OCI-LY1 (cell line): ENCODE results near the gene SLC44A3.

ENCODE experiments used
- H2AFZ ChIP-seq: fragments of 200-600 bp; sonication (generic), shearing (Covaris generic); 2 replicates; pipeline ENCODE4 v1.6.0; 2014; ENCODE audit warnings: antibody characterized with exemption, mild to moderate bottlenecking, low read length
- H3F3A ChIP-seq: fragments of 200-600 bp; sonication (generic), shearing (Covaris generic); 2 replicates; pipeline ENCODE4 v1.6.0; 2014; ENCODE audit warnings: mild to moderate bottlenecking, antibody characterized with exemption, low read length, moderate library complexity; ENCODE audit not compliant: insufficient read depth
- H3K27ac ChIP-seq: fragments of 200-600 bp; sonication (generic); 2 replicates; pipeline ENCODE4 v1.5.1; 2014; ENCODE audit warnings: low read length, mixed run types, mild to moderate bottlenecking, low read depth; ENCODE audit not compliant: poor library complexity, severe bottlenecking
- H3K27me3 ChIP-seq: fragments of 200-600 bp; sonication (generic); 2 replicates; pipeline ENCODE4 v1.6.0; 2014; ENCODE audit warnings: antibody characterized with exemption, mild to moderate bottlenecking, low read length, moderate library complexity; ENCODE audit not compliant: insufficient read depth
- H3K36me3 ChIP-seq: fragments of 200-600 bp; sonication (generic); 2 replicates; pipeline ENCODE4 v1.6.1; 2014; ENCODE audit warnings: mild to moderate bottlenecking, antibody characterized with exemption, low read length, moderate library complexity, mixed read lengths; ENCODE audit not compliant: insufficient read depth
- H3K4me1 ChIP-seq: fragments of 200-600 bp; sonication (generic); 2 replicates; pipeline ENCODE4 v1.5.1; 2014; ENCODE audit warnings: mild to moderate bottlenecking, low read length, moderate library complexity; ENCODE audit not compliant: insufficient read depth, severe bottlenecking
- H3K4me2 ChIP-seq: fragments of 200-600 bp; sonication (generic), shearing (Covaris generic); 2 replicates; pipeline ENCODE4 v1.6.1; 2014; ENCODE audit warnings: low read length
- H3K4me3 ChIP-seq: fragments of 200-600 bp; sonication (generic); 2 replicates; pipeline ENCODE4 v1.5.1; 2014; ENCODE audit warnings: low read length, low read depth, mild to moderate bottlenecking, mixed read lengths; ENCODE audit not compliant: poor library complexity, severe bottlenecking
- H3K79me2 ChIP-seq: fragments of 200-600 bp; shearing (Covaris generic); 2 replicates; pipeline ENCODE4 v1.6.1; 2016; ENCODE audit warnings: mixed run types, low read length, mixed read lengths; ENCODE audit not compliant: insufficient read depth
- H3K9ac ChIP-seq: fragments of 200-600 bp; sonication (generic), shearing (Covaris generic); 2 replicates; pipeline ENCODE4 v1.6.1; 2014; ENCODE audit warnings: mild to moderate bottlenecking, low read length, mixed read lengths
- H3K9me2 ChIP-seq: fragments of 200-600 bp; sonication (generic), shearing (Covaris generic); 2 replicates; pipeline ENCODE4 v1.6.1; 2014; ENCODE audit warnings: low read depth, mild to moderate bottlenecking, low read length, mixed read lengths
- H3K9me3 ChIP-seq: fragments of 200-600 bp; shearing (Covaris generic); 2 replicates; pipeline ENCODE4 v1.6.1; 2014; ENCODE audit warnings: low read length, mixed read lengths
- H4K20me1 ChIP-seq: fragments of 200-600 bp; sonication (generic), shearing (Covaris generic); 2 replicates; pipeline ENCODE4 v1.6.0; 2016; ENCODE audit warnings: mild to moderate bottlenecking, low read length; ENCODE audit not compliant: insufficient read depth
- EZH2 ChIP-seq: fragments of 200-600 bp; sonication (generic), shearing (Covaris generic); IDR thresholded peaks from 2 replicates; pipeline ENCODE4 v1.8.0; 2017; ENCODE audit warnings: borderline replicate concordance, mixed run types, mild to moderate bottlenecking, antibody characterized with exemption, low read length, moderate library complexity, mixed read lengths
- TF ChIP-seq, protein P1 (sequence below): fragments of 200-600 bp; sonication (generic), shearing (Covaris generic); IDR thresholded peaks from 2 replicates; pipeline ENCODE4 v1.5.1; 2017; ENCODE audit warnings: mild to moderate bottlenecking, antibody characterized with exemption, low read length, moderate library complexity, mixed read lengths

Gene SLC44A3

DNA sequence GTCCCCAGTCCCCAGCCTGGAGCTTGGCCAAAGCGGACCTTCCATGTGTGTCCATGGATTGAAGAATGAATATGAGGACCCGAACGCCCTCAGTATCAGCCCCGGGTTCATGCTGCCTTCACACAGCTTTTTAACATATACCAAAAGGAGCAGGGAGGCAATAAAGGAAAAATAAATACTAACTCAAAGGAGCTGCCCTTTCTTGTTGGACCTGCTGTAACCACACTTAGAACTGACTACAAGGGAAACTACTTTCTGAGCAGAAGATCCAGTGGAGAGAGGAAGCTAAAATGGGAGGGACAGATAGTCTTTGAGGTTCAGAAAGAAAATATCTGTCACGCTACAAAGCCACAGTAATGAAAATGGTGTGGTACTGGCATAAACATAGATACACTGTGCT, 58.2 kb downstream of the SLC44A3 start:
- no peak for TF ChIP-seq EZH2
- TF ChIP-seq, protein P1, sequence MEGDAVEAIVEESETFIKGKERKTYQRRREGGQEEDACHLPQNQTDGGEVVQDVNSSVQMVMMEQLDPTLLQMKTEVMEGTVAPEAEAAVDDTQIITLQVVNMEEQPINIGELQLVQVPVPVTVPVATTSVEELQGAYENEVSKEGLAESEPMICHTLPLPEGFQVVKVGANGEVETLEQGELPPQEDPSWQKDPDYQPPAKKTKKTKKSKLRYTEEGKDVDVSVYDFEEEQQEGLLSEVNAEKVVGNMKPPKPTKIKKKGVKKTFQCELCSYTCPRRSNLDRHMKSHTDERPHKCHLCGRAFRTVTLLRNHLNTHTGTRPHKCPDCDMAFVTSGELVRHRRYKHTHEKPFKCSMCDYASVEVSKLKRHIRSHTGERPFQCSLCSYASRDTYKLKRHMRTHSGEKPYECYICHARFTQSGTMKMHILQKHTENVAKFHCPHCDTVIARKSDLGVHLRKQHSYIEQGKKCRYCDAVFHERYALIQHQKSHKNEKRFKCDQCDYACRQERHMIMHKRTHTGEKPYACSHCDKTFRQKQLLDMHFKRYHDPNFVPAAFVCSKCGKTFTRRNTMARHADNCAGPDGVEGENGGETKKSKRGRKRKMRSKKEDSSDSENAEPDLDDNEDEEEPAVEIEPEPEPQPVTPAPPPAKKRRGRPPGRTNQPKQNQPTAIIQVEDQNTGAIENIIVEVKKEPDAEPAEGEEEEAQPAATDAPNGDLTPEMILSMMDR, result no peak
- no peaks in the 10 kb centered on the region for H4K20me1 ChIP-seq
- no peaks in the 10 kb centered on the region for H3F3A ChIP-seq
- no peaks in the 10 kb centered on the region for H3K36me3 ChIP-seq
- H3K27me3 ChIP-seq, result no peaks in the 10 kb centered on the region
- H3K27ac ChIP-seq, result no peak overlapping the region
- no peaks in the 10 kb centered on the region for H3K79me2 ChIP-seq
- H3K4me3 ChIP-seq, result no peak overlapping the region
- H3K9me3 ChIP-seq, result no peaks in the 10 kb centered on the region
- no peak overlapping the region for H2AFZ ChIP-seq
- H3K9ac ChIP-seq, result no peak overlapping the region
- no peaks in the 10 kb centered on the region for H3K9me2 ChIP-seq
- no peak overlapping the region for H3K4me2 ChIP-seq
- H3K4me1 ChIP-seq, result no peaks in the 10 kb centered on the region

DNA sequence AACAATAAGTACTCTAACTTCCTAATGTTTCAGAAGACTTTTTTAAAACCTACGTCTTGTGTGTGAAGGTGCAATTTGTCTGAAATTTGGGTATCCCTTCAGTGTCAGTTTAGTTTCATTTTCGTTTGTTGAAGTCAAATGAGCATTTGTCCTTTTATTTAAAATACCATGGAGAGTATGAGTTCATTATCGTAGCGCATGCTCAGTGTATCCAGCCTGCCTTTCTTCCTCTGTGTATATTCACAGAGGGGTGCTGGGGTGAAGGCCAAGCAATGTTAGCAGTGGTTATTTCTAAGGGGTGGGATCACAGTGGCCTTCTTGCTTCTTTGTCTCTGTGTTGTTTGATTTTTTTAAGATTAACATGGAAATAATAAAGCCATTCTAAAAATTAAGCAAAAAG, 63.5 kb downstream of the SLC44A3 start:
- Histone ChIP-seq H3K4me2 (no peak overlapping the region), H3K79me2 (no peaks in the 10 kb centered on the region), H3K9me2 (no peaks in the 10 kb centered on the region), H3F3A (no peaks in the 10 kb centered on the region), H3K27ac (no peak overlapping the region), H3K9me3 (no peaks in the 10 kb centered on the region), H3K4me1 (no peaks in the 10 kb centered on the region), H2AFZ (no peak overlapping the region), H3K9ac (no peak overlapping the region), H4K20me1 (no peaks in the 10 kb centered on the region), H3K4me3 (no peak overlapping the region), H3K27me3 (no peaks in the 10 kb centered on the region), H3K36me3 (no peaks in the 10 kb centered on the region)
- TF ChIP-seq EZH2, result no peak
- TF ChIP-seq, protein P1, result no peak

DNA sequence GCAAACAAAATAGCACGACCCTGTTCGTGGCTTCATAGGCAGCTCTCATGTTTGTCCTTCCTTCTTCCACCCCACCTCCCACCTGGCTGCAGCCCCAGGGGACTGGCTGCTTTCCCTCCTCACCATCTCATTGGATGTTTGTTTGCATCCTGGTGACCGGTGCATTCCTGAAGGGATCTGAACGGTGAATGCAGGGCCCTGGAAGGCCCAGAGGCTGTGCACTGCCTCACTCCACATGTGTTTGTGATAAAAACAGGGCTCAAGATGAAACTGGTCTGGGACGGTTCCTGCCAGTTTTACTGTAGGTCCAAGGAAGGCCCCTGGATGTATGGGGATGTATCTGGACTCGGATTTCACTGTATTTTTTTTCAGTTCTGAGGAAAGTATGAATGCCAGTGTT, 63.9 kb downstream of the SLC44A3 start:
- Histone ChIP-seq H3K9ac (no peak overlapping the region), H3F3A (no peaks in the 10 kb centered on the region), H3K9me3 (no peaks in the 10 kb centered on the region), H3K27me3 (no peaks in the 10 kb centered on the region), H4K20me1 (no peaks in the 10 kb centered on the region), H3K27ac (no peak overlapping the region), H3K79me2 (no peaks in the 10 kb centered on the region), H2AFZ (no peak overlapping the region), H3K4me3 (no peak overlapping the region), H3K9me2 (no peaks in the 10 kb centered on the region), H3K4me1 (no peaks in the 10 kb centered on the region), H3K4me2 (no peak overlapping the region), H3K36me3 (no peaks in the 10 kb centered on the region)
- TF ChIP-seq, protein P1, result no peak
- TF ChIP-seq EZH2, result no peak
